Keratinocyte (primary cell): ENCODE results near the gene PRKN. TPM values are rescaled to one million over a fixed set of nuclear protein-coding genes. Genes with fewer than 3 reads are reported as not detected.

Experiments
- DNase-seq: peaks from one replicate; pipeline ENCODE4 v3.0.0-alpha.2; 2011; ENCODE audit warnings: low read depth, missing footprints, low spot score
- FAIRE-seq: peaks from 2 replicates; lab custom pipeline; 2011; peaks lifted over from hg19 to GRCh38; lab: Jason Lieb, UNC
- H2AFZ ChIP-seq: 2 replicates; pipeline ENCODE4 v1.6.0; 2012; ENCODE audit warnings: low read length, control low read depth, inconsistent platforms; ENCODE audit not compliant: control insufficient read depth
- H3K27ac ChIP-seq: 2 replicates; pipeline ENCODE4 v1.5.1; 2011; ENCODE audit warnings: low read length; ENCODE audit not compliant: control insufficient read depth, insufficient read depth
- H3K27me3 ChIP-seq: 3 replicates; pipeline ENCODE4 v1.6.0; 2011; ENCODE audit warnings: low read length; ENCODE audit not compliant: control insufficient read depth, insufficient read depth; ENCODE audit errors: extremely low read depth
- H3K36me3 ChIP-seq, 2 experiments: 2 replicates in 1 of 2; 3 replicates in 1 of 2; pipeline ENCODE4 v1.5.1; 2011; ENCODE audit warnings: low read length in 2 of 2, mild to moderate bottlenecking in 1 of 2; ENCODE audit not compliant: control insufficient read depth in 2 of 2, insufficient read depth in 2 of 2; ENCODE audit errors: extremely low read depth in 1 of 2
- H3K4me1 ChIP-seq: 3 replicates; pipeline ENCODE4 v1.5.1; 2011; ENCODE audit warnings: low read length; ENCODE audit not compliant: control insufficient read depth, insufficient read depth; ENCODE audit errors: extremely low read depth
- H3K4me2 ChIP-seq: 3 replicates; pipeline ENCODE4 v1.6.0; 2011; ENCODE audit warnings: low read depth, low read length; ENCODE audit not compliant: control insufficient read depth, insufficient read depth; ENCODE audit errors: extremely low read depth
- H3K4me3 ChIP-seq, 3 experiments: fragments of 200-600 bp in 1 of 3; sonication (generic) in 1 of 3; 2 replicates in 2 of 3; 3 replicates in 1 of 3; pipeline ENCODE4 v1.5.1; 2011 to 2016; ENCODE audit warnings: low read length in 3 of 3, mild to moderate bottlenecking in 3 of 3, control low read depth in 2 of 3, inconsistent platforms in 1 of 3, low read depth in 1 of 3, mixed read lengths in 1 of 3, mixed run types in 1 of 3, moderate library complexity in 1 of 3; ENCODE audit not compliant: control insufficient read depth in 2 of 3, insufficient read depth in 2 of 3; ENCODE audit errors: extremely low read depth in 1 of 3
- H3K79me2 ChIP-seq: 2 replicates; pipeline ENCODE4 v1.6.0; 2012; ENCODE audit warnings: low read length; ENCODE audit not compliant: control insufficient read depth, insufficient read depth
- H3K9ac ChIP-seq: 3 replicates; pipeline ENCODE4 v1.6.0; 2011; ENCODE audit warnings: low read length; ENCODE audit not compliant: control insufficient read depth, insufficient read depth; ENCODE audit errors: extremely low read depth
- H3K9me1 ChIP-seq: 3 replicates; pipeline ENCODE4 v1.6.0; 2011; ENCODE audit warnings: low read length; ENCODE audit not compliant: control insufficient read depth, insufficient read depth; ENCODE audit errors: extremely low read depth
- H3K9me3 ChIP-seq: 2 replicates; pipeline ENCODE4 v1.5.1; 2012; ENCODE audit warnings: low read depth, low read length; ENCODE audit not compliant: control insufficient read depth
- H4K20me1 ChIP-seq: 3 replicates; pipeline ENCODE4 v1.6.0; 2011; ENCODE audit warnings: low read length; ENCODE audit not compliant: control insufficient read depth, insufficient read depth; ENCODE audit errors: extremely low read depth
- EZH2 ChIP-seq: IDR thresholded peaks from one replicate; pipeline ENCODE4 v1.6.1; 2012; ENCODE audit warnings: inconsistent platforms, mild to moderate bottlenecking, low read length, moderate library complexity
- dilution Hi-C: fragments of 300-500 bp; cut with MboI; formaldehyde crosslinking; loops from one replicate; pipeline ENCODE4 v1.7.0; 2020; ENCODE audit warnings: low sequenced_read_pairs; ENCODE audit not compliant: extremely low pct_ligation_motif_present
- polyA plus RNA-seq, 5 experiments: library from polyadenylated mRNA; depleted of rRNA in 3 of 5; stranded (reverse) in 3 of 5; stranded (forward) in 1 of 5; unstranded in 1 of 5; fragments of >200 nt; gene quantifications; 1 replicate in 1 of 5; 2 replicates in 3 of 5; 3 replicates in 1 of 5; pipeline versions ENCODE4 v1.2.1 to v1.2.3, GENCODE V29; 2011 to 2012; ENCODE audit warnings: missing spikeins in 2 of 5, low read depth in 1 of 5, low replicate concordance in 1 of 5
- TF ChIP-seq, protein P1 (sequence below), 3 experiments: IDR thresholded peaks in 1 of 3; conservative IDR thresholded peaks in 1 of 3; optimal IDR thresholded peaks in 1 of 3; 2 replicates in 2 of 3; 3 replicates in 1 of 3; pipeline versions ENCODE3 to v1.5.1; 2011; ENCODE audit warnings: low read length in 3 of 3, mild to moderate bottlenecking in 3 of 3, moderate library complexity in 2 of 3, control low read depth in 1 of 3, inconsistent platforms in 1 of 3; ENCODE audit not compliant: insufficient read depth in 2 of 3; ENCODE audit errors: extremely low read depth in 1 of 3

PRKN gene
- polyA plus RNA-seq, 1 donor (not counting 4 experiments of a cell fraction or from before 2014, with no cell fraction given), result 0.67 TPM

DNA sequence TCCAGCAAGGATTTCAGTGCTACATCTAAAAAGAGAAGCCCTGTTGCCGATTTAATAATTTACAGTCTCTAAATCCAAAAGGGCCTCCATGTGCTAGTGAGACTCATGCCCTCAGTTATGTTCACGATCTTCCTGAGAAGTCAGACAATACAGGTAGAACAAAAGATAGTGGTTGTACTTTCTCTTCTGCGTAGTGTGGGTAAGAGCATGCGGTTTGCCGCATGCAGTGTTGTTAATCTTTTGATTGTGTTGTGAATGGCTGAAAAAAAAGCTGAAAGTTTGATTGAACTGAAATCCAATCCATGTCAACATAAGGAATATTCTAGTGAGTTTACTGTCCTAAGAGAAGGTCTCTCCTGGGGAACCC is 1379.0 kb downstream of the PRKN start:
- H3K27ac ChIP-seq, result no peak overlapping the region
- H3K9me3 ChIP-seq, result no peaks in the 10 kb centered on the region
- H3K4me2 ChIP-seq, result no peak overlapping the region
- H3K4me3 ChIP-seq, result no peak overlapping the region
- TF ChIP-seq, protein P1, sequence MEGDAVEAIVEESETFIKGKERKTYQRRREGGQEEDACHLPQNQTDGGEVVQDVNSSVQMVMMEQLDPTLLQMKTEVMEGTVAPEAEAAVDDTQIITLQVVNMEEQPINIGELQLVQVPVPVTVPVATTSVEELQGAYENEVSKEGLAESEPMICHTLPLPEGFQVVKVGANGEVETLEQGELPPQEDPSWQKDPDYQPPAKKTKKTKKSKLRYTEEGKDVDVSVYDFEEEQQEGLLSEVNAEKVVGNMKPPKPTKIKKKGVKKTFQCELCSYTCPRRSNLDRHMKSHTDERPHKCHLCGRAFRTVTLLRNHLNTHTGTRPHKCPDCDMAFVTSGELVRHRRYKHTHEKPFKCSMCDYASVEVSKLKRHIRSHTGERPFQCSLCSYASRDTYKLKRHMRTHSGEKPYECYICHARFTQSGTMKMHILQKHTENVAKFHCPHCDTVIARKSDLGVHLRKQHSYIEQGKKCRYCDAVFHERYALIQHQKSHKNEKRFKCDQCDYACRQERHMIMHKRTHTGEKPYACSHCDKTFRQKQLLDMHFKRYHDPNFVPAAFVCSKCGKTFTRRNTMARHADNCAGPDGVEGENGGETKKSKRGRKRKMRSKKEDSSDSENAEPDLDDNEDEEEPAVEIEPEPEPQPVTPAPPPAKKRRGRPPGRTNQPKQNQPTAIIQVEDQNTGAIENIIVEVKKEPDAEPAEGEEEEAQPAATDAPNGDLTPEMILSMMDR (optimal IDR thresholded peaks at IDR 0.05 in 1 of 3, IDR thresholded peaks at IDR 0.05 in 1 of 3, conservative IDR thresholded peaks at IDR 0.05 in 1 of 3; ENCODE audit: extremely low read depth in 1 of 3, insufficient read depth in 2 of 3, low read length in 3 of 3), result no peak
- no peak for TF ChIP-seq EZH2
- no peak overlapping the region for H2AFZ ChIP-seq
- no peaks in the 10 kb centered on the region for H3K4me1 ChIP-seq
- no peaks in the 10 kb centered on the region for H3K36me3 ChIP-seq
- no peaks in the 10 kb centered on the region for H4K20me1 ChIP-seq
- no peaks in the 10 kb centered on the region for H3K27me3 ChIP-seq
- dilution Hi-C loops, result no loop called here
- no peaks in the 10 kb centered on the region for H3K79me2 ChIP-seq
- no peak for DNase-seq
- no peaks in the 10 kb centered on the region for H3K9me1 ChIP-seq
- no peak for FAIRE-seq
- H3K9ac ChIP-seq, result no peak overlapping the region

DNA sequence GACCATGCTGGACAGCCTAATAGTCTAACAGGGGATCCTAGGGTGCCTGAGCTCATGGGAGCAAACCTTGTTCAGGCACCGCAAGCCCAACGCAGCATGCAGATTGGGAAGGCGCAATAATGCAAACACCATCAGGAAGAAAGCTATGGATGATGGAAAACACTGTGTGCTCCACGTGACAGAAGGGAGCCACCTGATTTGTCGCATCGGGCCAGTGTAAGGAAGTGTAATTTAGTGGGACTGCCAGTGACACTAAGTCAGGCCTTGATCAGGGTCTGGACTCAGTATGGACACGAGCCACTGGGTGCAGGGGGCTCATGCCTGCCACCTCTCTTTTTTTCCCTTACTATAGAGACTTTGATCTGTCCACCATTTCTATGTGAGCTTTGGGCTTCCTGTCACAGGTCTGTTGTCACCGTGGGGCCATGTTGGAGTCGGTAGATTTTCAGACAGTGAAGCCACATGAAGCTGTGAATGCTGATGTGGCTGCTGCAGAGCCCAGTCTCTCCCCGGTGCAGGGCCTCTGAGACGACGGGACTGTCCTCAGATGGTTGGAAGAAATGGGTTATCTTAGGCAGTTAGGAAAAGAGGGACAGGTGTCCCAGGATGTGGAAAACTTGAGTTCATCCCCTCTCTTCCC is 1379.5 kb downstream of the PRKN start:
- no peaks in the 10 kb centered on the region for H3K4me1 ChIP-seq
- no peaks in the 10 kb centered on the region for H4K20me1 ChIP-seq
- dilution Hi-C loops, result no loop called here
- H3K79me2 ChIP-seq, result no peaks in the 10 kb centered on the region
- H3K27me3 ChIP-seq, result no peaks in the 10 kb centered on the region
- no peak overlapping the region for H2AFZ ChIP-seq
- H3K36me3 ChIP-seq, result no peaks in the 10 kb centered on the region
- no peak overlapping the region for H3K4me2 ChIP-seq
- H3K4me3 ChIP-seq, result no peak overlapping the region
- no peak overlapping the region for H3K9ac ChIP-seq
- no peak overlapping the region for H3K27ac ChIP-seq
- DNase-seq (no peak), FAIRE-seq (no peak)
- TF ChIP-seq, protein P1 (optimal IDR thresholded peaks at IDR 0.05 in 1 of 3, IDR thresholded peaks at IDR 0.05 in 1 of 3, conservative IDR thresholded peaks at IDR 0.05 in 1 of 3; ENCODE audit: extremely low read depth in 1 of 3, insufficient read depth in 2 of 3, low read length in 3 of 3), result no peak
- TF ChIP-seq EZH2, result no peak
- H3K9me1 ChIP-seq, result no peaks in the 10 kb centered on the region
- H3K9me3 ChIP-seq, result no peaks in the 10 kb centered on the region
